ENCODE results near the gene MRPS14. TPM values are rescaled to one million over a fixed set of nuclear protein-coding genes. Genes with fewer than 3 reads are reported as not detected.
"Not testable (repeated sequence)": the region's sequence is repeated elsewhere in the genome, so short reads cannot be mapped to it uniquely, and the experiment has no call there.

The MRPS14 gene
- total and polyA plus RNA-seq, 7 experiments from 2014 or later = 12.4 to 67.6 (median 35.6) TPM

DNA sequence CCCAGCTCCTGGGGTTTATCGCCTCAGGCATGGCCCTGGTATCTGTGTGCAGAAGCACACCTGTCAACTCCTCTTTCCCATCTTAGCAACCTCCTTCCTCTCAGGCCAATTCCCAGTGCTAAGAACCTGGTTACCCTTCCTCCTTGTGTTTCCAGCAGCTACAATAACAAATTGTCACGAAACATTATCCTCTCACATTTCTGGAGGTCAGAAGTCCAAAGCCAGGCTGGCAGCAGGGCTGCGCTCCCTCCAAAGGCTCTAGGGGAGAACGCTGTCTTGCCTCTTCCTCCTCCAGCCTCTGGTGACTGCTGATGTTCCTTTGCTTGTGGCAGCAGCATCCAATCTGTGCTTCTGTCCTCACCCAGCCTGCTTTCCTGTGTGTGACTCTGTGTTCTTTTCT lies 10.7 kb upstream of the MRPS14 start:
- H3K27me3 Mint-ChIP-seq = peaks cover 0 to 14% (median 0%) of the 10 kb centered on the region in 5 donors
- Histone ChIP-seq H3K36me3 (ENCODE audit: control insufficient read depth in 2 of 3, insufficient read depth in 3 of 3, low read length in 3 of 3) (no peaks in the 10 kb centered on the region), H3K9me3 (ENCODE audit: control insufficient read depth in 2 of 3, low read length in 3 of 3) (no peaks in the 10 kb centered on the region), H3K4me1 (ENCODE audit: control insufficient read depth in 2 of 2, insufficient read depth in 2 of 2, low read length in 2 of 2) (peaks cover 0 to 6% of the 10 kb centered on the region in 2 donors), H3K27ac (ENCODE audit: low read depth, low read length) (no peak overlapping the region), H3K27me3 (ENCODE audit: control insufficient read depth in 2 of 2, insufficient read depth in 2 of 2, low read length in 2 of 2) (no peaks in the 10 kb centered on the region), H3K4me3 (ENCODE audit: low read length) (no peak overlapping the region)
- H3K27ac Mint-ChIP-seq = peak overlapping the region in 1 of 9 donors; percentile 23
- no peak overlapping the region for H3K4me3 Mint-ChIP-seq
- DNase-seq (no peak), ATAC-seq (no peak)
- CTCF ChIA-PET = no interaction called here
- intact Hi-C loops (cut with micrococcal nuclease) = no loop called here
- peaks cover 0 to 2% (median 0%) of the 10 kb centered on the region in 11 donors for H3K9me3 Mint-ChIP-seq
- peaks cover 0 to 10% (median 9%) of the 10 kb centered on the region in 7 donors for H3K4me1 Mint-ChIP-seq
- H3K36me3 Mint-ChIP-seq = no peaks in the 10 kb centered on the region
- POLR2A ChIA-PET = interaction anchor here (0.5 kb wide), 1 partner anchor 272 kb away, joined by 3 read pairs; no protein-coding TSS in a partner anchor

DNA sequence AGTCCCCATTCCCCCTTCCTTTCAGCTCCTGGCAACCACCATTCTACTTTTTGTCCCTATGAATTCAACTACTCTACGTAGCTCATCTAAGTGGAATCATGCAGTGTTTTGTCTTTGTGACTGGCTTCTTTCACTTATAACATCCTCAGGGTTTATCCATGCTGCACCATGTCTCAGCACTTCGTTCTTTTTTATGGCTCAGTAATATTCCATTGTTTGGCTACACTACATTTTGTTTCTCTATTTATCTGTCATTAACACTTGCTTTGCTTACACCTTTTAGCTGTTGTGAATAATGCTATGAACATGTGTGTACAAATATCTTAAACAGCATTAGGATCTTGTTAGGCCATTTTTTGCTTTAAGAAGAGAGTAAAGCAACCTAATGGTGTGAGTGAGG lies 1.5 kb upstream of the MRPS14 start:
- H3K9me3 Mint-ChIP-seq = peaks cover 0 to 8% (median 0%) of the 10 kb centered on the region in 11 donors
- H3K4me3 ChIP-seq (ENCODE audit: low read length) = no peak overlapping the region
- no peaks in the 10 kb centered on the region for H3K9me3 ChIP-seq (ENCODE audit: control insufficient read depth in 2 of 3, low read length in 3 of 3)
- peaks cover 23 to 50% (median 39%) of the 10 kb centered on the region in 7 donors for H3K4me1 Mint-ChIP-seq
- H3K36me3 ChIP-seq (ENCODE audit: control insufficient read depth in 2 of 3, insufficient read depth in 3 of 3, low read length in 3 of 3) = peaks cover 0 to 4% (median 0%) of the 10 kb centered on the region in 3 experiments
- peaks cover 6 to 15% of the 10 kb centered on the region in 2 donors for H3K4me1 ChIP-seq (ENCODE audit: control insufficient read depth in 2 of 2, insufficient read depth in 2 of 2, low read length in 2 of 2)
- ChIA-PET CTCF (interaction anchor here (1.9 kb wide), 1 partner anchor 25 kb away, joined by 22 read pairs; the partner anchor contains the start of gene CACYBP), POLR2A (interaction anchor here (0.6 to 5.8 kb wide), 6 partner anchors 21 to 1549 kb away, joined by 3 to 185 read pairs (median 4); partner anchors contain the start of gene CACYBP)
- ATAC-seq (no peak), DNase-seq (no peak)
- peaks cover 0 to 5% (median 0%) of the 10 kb centered on the region in 5 donors for H3K36me3 Mint-ChIP-seq
- H3K27me3 ChIP-seq (ENCODE audit: control insufficient read depth in 2 of 2, insufficient read depth in 2 of 2, low read length in 2 of 2) = no peaks in the 10 kb centered on the region
- no peaks in the 10 kb centered on the region for H3K27me3 Mint-ChIP-seq
- H3K4me3 Mint-ChIP-seq = peak overlapping the region; percentile 39 to 90 (median 70)
- intact Hi-C loops (cut with micrococcal nuclease) = loop anchor here (5.0 to 10.0 kb wide), 3 partner anchors 1002 to 1310 kb away; partner anchors contain the start of genes COP1 (in 1 of the 2), KLHL20 (in 1 of the 2) and RC3H1 (in 1 of the 2)
- H3K27ac Mint-ChIP-seq = peak overlapping the region; percentile 58 to 98 (median 89)
- no peak overlapping the region for H3K27ac ChIP-seq (ENCODE audit: low read depth, low read length)

DNA sequence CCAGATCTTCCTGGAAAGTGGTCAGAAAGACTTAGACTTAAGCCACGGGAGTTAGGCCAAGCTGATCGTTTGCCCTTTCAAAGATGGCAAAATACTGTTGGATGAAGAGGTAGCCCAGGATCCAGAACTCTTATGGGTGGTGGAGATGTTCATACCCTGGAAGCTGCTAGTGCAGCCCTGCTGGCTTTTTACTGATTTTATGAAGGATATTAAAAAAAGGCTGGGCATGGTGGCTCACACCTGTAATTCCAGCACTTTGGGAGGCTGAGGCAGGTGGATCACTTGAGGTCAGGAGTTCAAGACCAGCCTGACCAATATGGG lies 657 bp upstream of the MRPS14 start:
- ChIA-PET POLR2A (interaction anchor here (0.6 to 5.8 kb wide), 24 partner anchors 8 to 1548 kb away, joined by 3 to 185 read pairs (median 4); partner anchors contain the start of genes CACYBP, RABGAP1L and ZBTB37), CTCF (interaction anchor here (0.9 to 1.9 kb wide), 2 partner anchors 24 to 101 kb away, joined by 3 to 22 read pairs; partner anchors contain the start of gene CACYBP)
- not testable (repeated sequence) for DNase-seq; H3K36me3 ChIP-seq (ENCODE audit: control insufficient read depth in 2 of 3, insufficient read depth in 3 of 3, low read length in 3 of 3); ATAC-seq; H3K27me3 Mint-ChIP-seq; H3K36me3 Mint-ChIP-seq; H3K9me3 ChIP-seq (ENCODE audit: control insufficient read depth in 2 of 3, low read length in 3 of 3); H3K27me3 ChIP-seq (ENCODE audit: control insufficient read depth in 2 of 2, insufficient read depth in 2 of 2, low read length in 2 of 2); H3K9me3 Mint-ChIP-seq
- H3K4me3 Mint-ChIP-seq = peak overlapping the region; percentile 86 to 97 (median 92)
- intact Hi-C loops (cut with micrococcal nuclease) = loop anchor here (1.0 to 10.0 kb wide), 18 partner anchors 25 to 1547 kb away; partner anchors contain the start of genes CACYBP (in 2 of the 2), CENPL (in 2 of the 2), COP1 (in 2 of the 2) and DARS2 (in 2 of the 2)
- peaks cover 6 to 12% of the 10 kb centered on the region in 2 donors for H3K4me1 ChIP-seq (ENCODE audit: control insufficient read depth in 2 of 2, insufficient read depth in 2 of 2, low read length in 2 of 2)
- H3K27ac ChIP-seq (ENCODE audit: low read depth, low read length) = peak overlapping the region; percentile 92
- H3K4me3 ChIP-seq (ENCODE audit: low read length) = peak overlapping the region; percentile 86
- peaks cover 23 to 45% (median 36%) of the 10 kb centered on the region in 7 donors for H3K4me1 Mint-ChIP-seq
- peak overlapping the region; percentile 84 to 98 (median 90) for H3K27ac Mint-ChIP-seq

DNA sequence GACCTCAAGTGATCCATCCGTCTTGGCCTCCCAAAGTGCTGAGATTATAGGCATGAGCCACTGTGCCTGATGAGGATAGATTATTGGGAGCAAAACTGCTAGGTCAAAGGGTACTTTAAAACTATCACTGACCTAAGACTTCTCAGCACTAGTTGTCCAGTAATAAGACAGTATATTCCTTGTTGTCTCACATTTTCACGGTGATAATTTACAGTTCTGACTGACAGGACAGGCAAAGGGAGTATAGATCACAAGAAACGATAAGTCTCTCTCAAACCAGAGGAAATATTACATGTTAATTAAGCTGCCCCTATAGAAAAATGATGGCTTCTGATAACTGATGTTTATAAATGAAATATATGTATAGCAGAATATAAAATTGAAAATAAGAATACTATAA lies 3.7 kb downstream of the MRPS14 start:
- POLR2A ChIA-PET = interaction anchor here (2.3 kb wide), 1 partner anchor 19 kb away, joined by 7 read pairs; no protein-coding TSS in a partner anchor
- peaks cover 32 to 41% (median 38%) of the 10 kb centered on the region in 7 donors for H3K4me1 Mint-ChIP-seq
- H3K27me3 Mint-ChIP-seq = no peaks in the 10 kb centered on the region
- H3K9me3 Mint-ChIP-seq = peaks cover 0 to 4% (median 0%) of the 10 kb centered on the region in 11 donors
- intact Hi-C loops (cut with micrococcal nuclease) = no loop called here
- CTCF ChIA-PET = interaction anchor here (0.6 kb wide), 1 partner anchor 20 kb away, joined by 3 read pairs; no protein-coding TSS in a partner anchor
- no peak overlapping the region for H3K27ac ChIP-seq (ENCODE audit: low read depth, low read length)
- no peaks in the 10 kb centered on the region for H3K27me3 ChIP-seq (ENCODE audit: control insufficient read depth in 2 of 2, insufficient read depth in 2 of 2, low read length in 2 of 2)
- DNase-seq = no peak
- H3K27ac Mint-ChIP-seq = peak overlapping the region in 1 of 9 donors; percentile 27
- peaks cover 6 to 12% of the 10 kb centered on the region in 2 donors for H3K4me1 ChIP-seq (ENCODE audit: control insufficient read depth in 2 of 2, insufficient read depth in 2 of 2, low read length in 2 of 2)
- no peak overlapping the region for H3K4me3 ChIP-seq (ENCODE audit: low read length)
- no peak overlapping the region for H3K4me3 Mint-ChIP-seq
- peaks cover 7 to 43% (median 10%) of the 10 kb centered on the region in 3 experiments for H3K36me3 ChIP-seq (ENCODE audit: control insufficient read depth in 2 of 3, insufficient read depth in 3 of 3, low read length in 3 of 3)
- no peaks in the 10 kb centered on the region for H3K9me3 ChIP-seq (ENCODE audit: control insufficient read depth in 2 of 3, low read length in 3 of 3)
- peaks cover 4 to 21% (median 7%) of the 10 kb centered on the region in 5 donors for H3K36me3 Mint-ChIP-seq
- ATAC-seq = no peak

DNA sequence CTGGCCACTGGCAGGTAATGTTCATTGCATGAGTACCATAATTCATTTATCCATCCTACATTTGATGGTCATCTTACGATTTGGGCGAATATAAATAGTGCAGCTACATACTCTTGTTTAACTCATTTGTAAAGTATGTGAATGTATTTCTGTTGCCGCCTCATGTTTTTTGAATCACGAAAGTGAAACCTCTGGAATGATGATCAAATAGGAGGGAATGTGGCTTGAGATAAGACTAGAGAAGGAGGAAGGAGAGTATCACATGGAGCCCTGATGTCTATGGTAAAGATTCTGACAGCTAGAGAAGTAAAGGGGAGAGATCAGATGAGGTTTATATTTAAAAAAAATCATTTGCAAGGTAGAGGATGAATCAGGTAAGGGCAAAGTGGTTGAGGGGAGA lies 8.0 kb downstream of the MRPS14 start:
- Mint-ChIP-seq H3K9me3 (peaks cover 0 to 1% (median 0%) of the 10 kb centered on the region in 11 donors), H3K27me3 (no peaks in the 10 kb centered on the region), H3K4me3 (no peak overlapping the region), H3K27ac (peak overlapping the region in 5 of 9 donors; percentile 4 to 81 (median 33)), H3K4me1 (peaks cover 4 to 17% (median 10%) of the 10 kb centered on the region in 7 donors), H3K36me3 (peaks cover 15 to 43% (median 25%) of the 10 kb centered on the region in 5 donors)
- Histone ChIP-seq H3K4me3 (ENCODE audit: low read length) (no peak overlapping the region), H3K27ac (ENCODE audit: low read depth, low read length) (no peak overlapping the region), H3K4me1 (ENCODE audit: control insufficient read depth in 2 of 2, insufficient read depth in 2 of 2, low read length in 2 of 2) (no peaks in the 10 kb centered on the region), H3K27me3 (ENCODE audit: control insufficient read depth in 2 of 2, insufficient read depth in 2 of 2, low read length in 2 of 2) (no peaks in the 10 kb centered on the region), H3K9me3 (ENCODE audit: control insufficient read depth in 2 of 3, low read length in 3 of 3) (no peaks in the 10 kb centered on the region), H3K36me3 (ENCODE audit: control insufficient read depth in 2 of 3, insufficient read depth in 3 of 3, low read length in 3 of 3) (peaks cover 21 to 80% (median 37%) of the 10 kb centered on the region in 3 experiments)
- CTCF ChIA-PET = interaction anchor here (0.8 kb wide), 1 partner anchor 16 kb away, joined by 3 read pairs; no protein-coding TSS in a partner anchor
- no peak for DNase-seq
- no peak for ATAC-seq
- POLR2A ChIA-PET = interaction anchor here (1.1 to 2.9 kb wide), 2 partner anchors 11 to 15 kb away, joined by 3 to 13 read pairs; partner anchors contain the start of gene CACYBP
- intact Hi-C loops (cut with micrococcal nuclease) = no loop called here

DNA sequence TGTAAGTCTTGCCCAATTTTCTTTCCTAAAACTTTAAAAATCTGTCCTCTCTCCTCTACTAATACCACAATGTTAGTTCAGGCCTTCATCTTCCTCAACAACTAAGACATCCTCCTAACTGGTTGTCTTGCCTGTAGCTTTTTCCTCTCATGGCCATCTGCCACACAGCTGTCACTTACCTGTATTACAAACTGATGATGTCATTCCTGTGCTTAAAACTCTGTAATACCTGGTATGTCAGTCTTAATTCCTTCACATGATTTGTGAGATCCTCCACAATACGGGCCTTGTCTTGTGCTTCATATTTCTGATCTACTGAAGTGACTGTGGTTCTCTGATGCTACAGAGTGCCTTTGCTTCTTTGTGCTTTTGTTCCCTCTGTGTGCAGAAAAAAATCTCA lies 9.8 kb downstream of the MRPS14 start:
- Histone ChIP-seq H3K36me3 (ENCODE audit: control insufficient read depth in 2 of 3, insufficient read depth in 3 of 3, low read length in 3 of 3) (peaks cover 25 to 97% (median 40%) of the 10 kb centered on the region in 3 experiments), H3K9me3 (ENCODE audit: control insufficient read depth in 2 of 3, low read length in 3 of 3) (no peaks in the 10 kb centered on the region), H3K27ac (ENCODE audit: low read depth, low read length) (no peak overlapping the region), H3K4me3 (ENCODE audit: low read length) (no peak overlapping the region), H3K27me3 (ENCODE audit: control insufficient read depth in 2 of 2, insufficient read depth in 2 of 2, low read length in 2 of 2) (no peaks in the 10 kb centered on the region), H3K4me1 (ENCODE audit: control insufficient read depth in 2 of 2, insufficient read depth in 2 of 2, low read length in 2 of 2) (no peaks in the 10 kb centered on the region)
- intact Hi-C loops (cut with micrococcal nuclease) = no loop called here
- POLR2A ChIA-PET = interaction anchor here (1.2 to 1.5 kb wide), 2 partner anchors 10 to 13 kb away, joined by 4 read pairs; partner anchors contain the start of gene MRPS14
- Mint-ChIP-seq H3K4me3 (no peak overlapping the region), H3K27me3 (no peaks in the 10 kb centered on the region), H3K9me3 (peaks cover 0 to 1% (median 0%) of the 10 kb centered on the region in 11 donors), H3K36me3 (peaks cover 20 to 46% (median 30%) of the 10 kb centered on the region in 5 donors), H3K27ac (peak overlapping the region in 2 of 9 donors; percentile 27 to 68), H3K4me1 (peaks cover 0 to 19% (median 8%) of the 10 kb centered on the region in 7 donors)
- no peak for DNase-seq
- no peak for ATAC-seq
- CTCF ChIA-PET = interaction anchor here (1.0 kb wide), 1 partner anchor 16 kb away, joined by 3 read pairs; no protein-coding TSS in a partner anchor
